Endothelial cell of umbilical vein (primary cell): ENCODE measurements around the gene SNAPIN. TPM values are rescaled to one million over a fixed set of nuclear protein-coding genes. Genes with fewer than 3 reads are reported as not detected.

ENCODE experiments used
- BruUV-seq: library from RNA; stranded (reverse); fragments of 400-500 nt; replicated peaks from 2 replicates; lab custom pipeline; 2021; lab: Mats Ljungman, UMichigan
- CTCF ChIA-PET: fragments of 300-600, 350-600 bp; sonication (Branson Sonifier 250); formaldehyde crosslinking; loops from one replicate; lab custom pipeline; 2021; ENCODE audit warnings: antibody characterized with exemption, inconsistent platforms; lab: Charles Lee
- POLR2A ChIA-PET: fragments of 300-600, 350-600 bp; sonication (Branson Sonifier 250); formaldehyde crosslinking; loops from one replicate; lab custom pipeline; 2021; ENCODE audit warnings: antibody characterized with exemption, inconsistent platforms; lab: Charles Lee
- DNase-seq: peaks from one replicate; pipeline ENCODE4 v3.0.0-alpha.2; 2011; ENCODE audit warnings: low read depth, low spot score
- FAIRE-seq: peaks from 2 replicates; lab custom pipeline; 2011; peaks lifted over from hg19 to GRCh38; lab: Jason Lieb, UNC
- H2AFZ ChIP-seq: 2 replicates; pipeline ENCODE4 v1.6.0; 2012; ENCODE audit warnings: low read depth, low read length, control low read depth, inconsistent platforms
- H3K27ac ChIP-seq: 2 replicates; pipeline ENCODE4 v1.5.1; 2011; ENCODE audit warnings: low read depth, mild to moderate bottlenecking, control low read depth, low read length, moderate library complexity; ENCODE audit not compliant: insufficient read depth
- H3K27me3 ChIP-seq, 2 experiments: 2 replicates each; pipeline versions ENCODE4 v1.6.0 to v1.6.1; 2011; ENCODE audit warnings: low read length in 2 of 2, mixed read lengths in 1 of 2; ENCODE audit not compliant: control insufficient read depth in 2 of 2, insufficient read depth in 2 of 2
- H3K36me3 ChIP-seq, 2 experiments: 2 replicates in 1 of 2; 3 replicates in 1 of 2; pipeline ENCODE4 v1.5.1; 2011; ENCODE audit warnings: low read length in 2 of 2, mild to moderate bottlenecking in 1 of 2, moderate library complexity in 1 of 2; ENCODE audit not compliant: control insufficient read depth in 2 of 2, insufficient read depth in 2 of 2; ENCODE audit errors: extremely low read depth in 1 of 2
- H3K4me1 ChIP-seq: 3 replicates; pipeline ENCODE4 v1.5.1; 2011; ENCODE audit warnings: mild to moderate bottlenecking, low read length; ENCODE audit not compliant: control insufficient read depth, insufficient read depth; ENCODE audit errors: extremely low read depth
- H3K4me2 ChIP-seq: 2 replicates; pipeline ENCODE4 v1.6.1; 2011; ENCODE audit warnings: low read length, control low read depth, mixed read lengths; ENCODE audit not compliant: insufficient read depth
- H3K4me3 ChIP-seq, 3 experiments: fragments of 200-600 bp in 1 of 3; sonication (generic), shearing (Covaris generic) in 1 of 3; replicated peaks in 1 of 3; 2 replicates each; pipeline ENCODE4 v1.5.1; 2011 to 2016; ENCODE audit warnings: control low read depth in 3 of 3, low read length in 3 of 3, mild to moderate bottlenecking in 2 of 3, inconsistent platforms in 1 of 3, low read depth in 1 of 3, moderate library complexity in 1 of 3; ENCODE audit not compliant: insufficient read depth in 1 of 3
- H3K79me2 ChIP-seq: 2 replicates; pipeline ENCODE4 v1.6.0; 2012; ENCODE audit warnings: low read length, inconsistent platforms; ENCODE audit not compliant: control insufficient read depth, insufficient read depth
- H3K9ac ChIP-seq: replicated peaks from 2 replicates; pipeline ENCODE3; 2011; ENCODE audit warnings: low read length, control low read depth; ENCODE audit not compliant: insufficient read depth; ENCODE audit errors: extremely low read depth
- H3K9me1 ChIP-seq: replicated peaks from 3 replicates; pipeline ENCODE4 v1.6.0; 2011; ENCODE audit warnings: mild to moderate bottlenecking, low read length; ENCODE audit not compliant: control insufficient read depth, insufficient read depth; ENCODE audit errors: extremely low read depth
- H3K9me3 ChIP-seq: replicated peaks from 2 replicates; pipeline ENCODE4 v1.5.1; 2012; ENCODE audit warnings: low read length, inconsistent platforms; ENCODE audit not compliant: control insufficient read depth, insufficient read depth
- H4K20me1 ChIP-seq: replicated peaks from 2 replicates; pipeline ENCODE3; 2011; ENCODE audit warnings: mild to moderate bottlenecking, low read length; ENCODE audit not compliant: control insufficient read depth, insufficient read depth; ENCODE audit errors: extremely low read depth
- CTCF ChIP-seq, 2 donors: IDR thresholded peaks; 1 replicate in 1 of 2; 2 replicates in 1 of 2; pipeline ENCODE4 v1.5.1; 2011; ENCODE audit warnings: low read length in 2 of 2, mild to moderate bottlenecking in 2 of 2, moderate library complexity in 2 of 2, control low read depth in 1 of 2, inconsistent platforms in 1 of 2, low read depth in 1 of 2; ENCODE audit not compliant: insufficient read depth in 1 of 2; ENCODE audit errors: extremely low read depth in 1 of 2
- EZH2 ChIP-seq: IDR thresholded peaks from 2 replicates; pipeline ENCODE4 v1.6.1; 2012; ENCODE audit warnings: borderline replicate concordance, low read depth, mild to moderate bottlenecking, moderate library complexity, low read length, inconsistent platforms; ENCODE audit not compliant: severe bottlenecking
- FOS ChIP-seq: IDR thresholded peaks from 2 replicates; pipeline ENCODE4 v1.6.1; 2011; ENCODE audit warnings: mild to moderate bottlenecking, low read length, moderate library complexity, borderline replicate concordance; ENCODE audit not compliant: insufficient read depth
- GATA2 ChIP-seq: IDR thresholded peaks from 2 replicates; pipeline ENCODE4 v1.7.0; 2011; ENCODE audit warnings: low read depth, mild to moderate bottlenecking, moderate library complexity, mixed read lengths, low read length; ENCODE audit not compliant: insufficient read length, insufficient read depth
- JUN ChIP-seq: IDR thresholded peaks from 2 replicates; pipeline ENCODE4 v1.6.1; 2011; ENCODE audit warnings: borderline replicate concordance, low read depth; ENCODE audit not compliant: insufficient read length, insufficient read depth
- MAX ChIP-seq: IDR thresholded peaks from 2 replicates; pipeline ENCODE4 v1.6.1; 2011; ENCODE audit not compliant: insufficient read depth, insufficient read length
- MYC ChIP-seq: IDR thresholded peaks from one replicate; pipeline ENCODE4 v1.6.1; 2011; ENCODE audit warnings: mild to moderate bottlenecking, low read depth, low read length
- POLR2A ChIP-seq: IDR thresholded peaks from 2 replicates; pipeline ENCODE4 v1.6.1; 2012; ENCODE audit warnings: low read depth, mild to moderate bottlenecking, control low read depth, low read length
- POLR2AphosphoS5 ChIP-seq: IDR thresholded peaks from 2 replicates; pipeline ENCODE4 v1.6.1; 2012; ENCODE audit warnings: low read depth, mild to moderate bottlenecking, control low read depth, low read length, moderate library complexity; ENCODE audit not compliant: insufficient read depth
- dilution Hi-C: fragments of 300-500 bp; cut with MboI; formaldehyde crosslinking; loops from one replicate; pipeline ENCODE4 v1.15.0; 2019; ENCODE audit warnings: low sequenced_read_pairs; ENCODE audit not compliant: extremely low pct_ligation_motif_present
- intact Hi-C: fragments of 100-400 bp; cut with micrococcal nuclease; formaldehyde crosslinking; loops from one replicate; pipeline ENCODE4 v1.10.0; 2022
- polyA plus RNA-seq, 4 experiments: library from polyadenylated mRNA; depleted of rRNA in 3 of 4; stranded (reverse) in 3 of 4; unstranded in 1 of 4; fragments of >200 nt; gene quantifications; 2 replicates each; pipeline versions ENCODE4 v1.2.1 to v1.2.3, GENCODE V29; 2011 to 2012; ENCODE audit warnings: missing spikeins in 1 of 4
- total RNA-seq: library from RNA; stranded (reverse); gene quantifications from 2 replicates; pipeline ENCODE4 v1.2.3, GENCODE V29; 2021

SNAPIN gene
- total and polyA plus RNA-seq, 2 donors (not counting 3 experiments of a cell fraction or from before 2014, with no cell fraction given), result 36.8 to 55.1 TPM

GRCh38 chr1:153619171-153619570, 39.3 kb upstream of the SNAPIN start:
- no peaks in the 10 kb centered on the region for H3K9me1 ChIP-seq
- POLR2A ChIA-PET, result interaction anchor here (0.9 to 4.9 kb wide), 2 partner anchors 8 to 11 kb away, joined by 3 to 27 read pairs; partner anchors contain the start of gene S100A13
- H3K9me3 ChIP-seq, result no peaks in the 10 kb centered on the region
- no peak overlapping the region for H3K27ac ChIP-seq
- BruUV-seq, result no TSS peak
- peaks cover 0 to 6% of the 10 kb centered on the region in 2 experiments for H3K36me3 ChIP-seq
- H3K4me1 ChIP-seq, result no peaks in the 10 kb centered on the region
- DNase-seq (no peak), FAIRE-seq (no peak)
- H4K20me1 ChIP-seq, result no peaks in the 10 kb centered on the region
- H3K4me2 ChIP-seq, result no peak overlapping the region
- dilution Hi-C loops (no loop called here), intact Hi-C loops (no loop called here)
- CTCF ChIA-PET, result interaction anchor here (0.6 to 6.0 kb wide), 8 partner anchors 8 to 109 kb away, joined by 3 to 121 read pairs (median 6); partner anchors contain the start of genes S100A1 and S100A13
- H3K9ac ChIP-seq, result no peak overlapping the region
- no peak for TF ChIP-seq POLR2A
- no peak for TF ChIP-seq GATA2
- TF ChIP-seq EZH2, result no peak
- TF ChIP-seq JUN, result no peak
- no peak for TF ChIP-seq FOS
- no peak for TF ChIP-seq POLR2AphosphoS5
- no peak for TF ChIP-seq CTCF (IDR thresholded peaks at IDR 0.05; ENCODE audit: extremely low read depth in 1 of 2, insufficient read depth in 1 of 2, low read depth in 1 of 2, low read length in 2 of 2)
- no peak for TF ChIP-seq MYC
- TF ChIP-seq MAX, result no peak
- no peaks in the 10 kb centered on the region for H3K27me3 ChIP-seq
- H3K79me2 ChIP-seq, result peaks cover 6% of the 10 kb centered on the region
- H3K4me3 ChIP-seq, result no peak overlapping the region
- H2AFZ ChIP-seq, result no peak overlapping the region
